ENCODE results near the gene KCNN4.

GRCh38 chr19:43766755-43767043 lies 14.1 kb downstream of the KCNN4 start:
- no peak for TF ChIP-seq EZH2 (IDR thresholded peaks at IDR 0.05; ENCODE audit: borderline replicate concordance, insufficient read depth, low read depth, low read length, poor library complexity, severe bottlenecking)
- no peak for TF ChIP-seq CTCF (IDR thresholded peaks at IDR 0.05)

All from B cell (primary cell).